ENCODE data around the gene MCRIP1.
"Not testable (repeated sequence)": the region's sequence is repeated elsewhere in the genome, so short reads cannot be mapped to it uniquely, and the experiment has no call there.

Gene MCRIP1

DNA sequence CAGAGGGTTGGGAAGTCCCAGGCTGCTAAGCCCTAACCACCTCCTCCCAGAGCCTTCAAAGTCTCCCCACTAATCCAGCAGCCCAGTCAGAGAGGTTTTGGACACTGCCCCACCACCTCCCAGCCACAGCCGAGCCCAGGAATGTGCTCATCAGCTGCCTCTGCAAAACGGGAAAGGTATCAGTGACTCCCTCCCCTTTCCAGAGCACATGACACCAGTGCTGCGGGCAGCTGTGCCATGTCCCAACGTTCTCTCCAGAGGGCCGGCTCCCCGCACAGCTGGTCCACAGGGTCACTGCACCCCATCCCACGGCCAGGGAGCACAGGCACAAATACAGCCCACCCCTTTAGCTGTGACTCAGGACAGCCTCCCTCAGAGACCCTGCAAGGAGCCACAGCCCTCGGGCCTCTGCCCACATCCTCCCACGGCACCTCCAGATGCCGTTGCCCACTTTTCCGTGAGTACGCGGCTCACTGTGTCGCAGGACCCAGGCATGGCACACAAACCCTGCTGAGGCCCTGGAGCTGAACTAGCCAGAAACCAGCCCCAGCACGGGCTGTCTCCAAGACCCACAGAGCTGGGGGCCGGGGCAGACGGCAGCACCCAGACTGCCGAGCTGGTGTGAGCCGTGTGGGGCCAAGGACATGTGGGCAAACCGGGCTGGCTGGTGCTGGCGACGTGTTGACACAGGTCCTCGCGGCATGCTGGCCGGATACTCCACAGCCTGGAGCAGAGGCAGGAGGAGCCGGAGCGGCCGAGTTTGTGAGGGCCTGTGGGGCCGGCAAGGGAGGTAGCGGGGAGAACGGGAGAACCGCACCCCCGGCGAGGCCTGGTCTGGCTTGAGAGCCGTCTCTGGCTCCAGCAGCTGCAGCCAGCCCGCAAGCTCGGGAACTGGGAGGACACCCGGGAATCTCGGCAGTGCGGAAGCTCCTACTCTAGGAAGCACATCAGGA, 8.0 kb upstream of the MCRIP1 start:
- TF ChIP-seq, protein P1, sequence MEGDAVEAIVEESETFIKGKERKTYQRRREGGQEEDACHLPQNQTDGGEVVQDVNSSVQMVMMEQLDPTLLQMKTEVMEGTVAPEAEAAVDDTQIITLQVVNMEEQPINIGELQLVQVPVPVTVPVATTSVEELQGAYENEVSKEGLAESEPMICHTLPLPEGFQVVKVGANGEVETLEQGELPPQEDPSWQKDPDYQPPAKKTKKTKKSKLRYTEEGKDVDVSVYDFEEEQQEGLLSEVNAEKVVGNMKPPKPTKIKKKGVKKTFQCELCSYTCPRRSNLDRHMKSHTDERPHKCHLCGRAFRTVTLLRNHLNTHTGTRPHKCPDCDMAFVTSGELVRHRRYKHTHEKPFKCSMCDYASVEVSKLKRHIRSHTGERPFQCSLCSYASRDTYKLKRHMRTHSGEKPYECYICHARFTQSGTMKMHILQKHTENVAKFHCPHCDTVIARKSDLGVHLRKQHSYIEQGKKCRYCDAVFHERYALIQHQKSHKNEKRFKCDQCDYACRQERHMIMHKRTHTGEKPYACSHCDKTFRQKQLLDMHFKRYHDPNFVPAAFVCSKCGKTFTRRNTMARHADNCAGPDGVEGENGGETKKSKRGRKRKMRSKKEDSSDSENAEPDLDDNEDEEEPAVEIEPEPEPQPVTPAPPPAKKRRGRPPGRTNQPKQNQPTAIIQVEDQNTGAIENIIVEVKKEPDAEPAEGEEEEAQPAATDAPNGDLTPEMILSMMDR (conservative IDR thresholded peaks at IDR 0.05; ENCODE audit: control insufficient read depth, insufficient read depth, low read depth, low read length), result no peak
- no peak overlapping the region for H3K4me3 ChIP-seq (ENCODE audit: control insufficient read depth, low read depth, low read length)
- DNase-seq (ENCODE audit: low read depth), result no peak

DNA sequence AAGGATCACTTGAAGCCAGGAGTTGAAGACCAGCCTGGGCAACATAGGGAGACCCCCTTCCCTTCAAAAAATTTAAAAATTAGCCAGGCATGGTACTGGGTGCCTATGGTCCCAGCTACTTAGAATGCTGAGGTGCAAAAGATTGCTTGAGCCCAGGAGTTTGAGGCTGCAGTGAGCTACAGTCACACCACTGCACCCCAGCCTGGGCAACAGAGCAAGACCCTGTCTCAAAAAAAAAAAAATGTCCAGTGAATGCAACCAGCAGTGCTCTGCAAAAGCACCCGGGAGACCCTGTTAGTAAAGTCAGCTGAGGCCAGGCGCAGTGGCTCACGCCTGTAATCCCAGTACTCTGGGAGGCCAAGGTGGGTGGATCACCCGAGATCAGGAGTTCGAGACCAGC, 7.0 kb upstream of the MCRIP1 start:
- DNase-seq (ENCODE audit: low read depth); H3K4me3 ChIP-seq (ENCODE audit: control insufficient read depth, low read depth, low read length): not testable (repeated sequence)

DNA sequence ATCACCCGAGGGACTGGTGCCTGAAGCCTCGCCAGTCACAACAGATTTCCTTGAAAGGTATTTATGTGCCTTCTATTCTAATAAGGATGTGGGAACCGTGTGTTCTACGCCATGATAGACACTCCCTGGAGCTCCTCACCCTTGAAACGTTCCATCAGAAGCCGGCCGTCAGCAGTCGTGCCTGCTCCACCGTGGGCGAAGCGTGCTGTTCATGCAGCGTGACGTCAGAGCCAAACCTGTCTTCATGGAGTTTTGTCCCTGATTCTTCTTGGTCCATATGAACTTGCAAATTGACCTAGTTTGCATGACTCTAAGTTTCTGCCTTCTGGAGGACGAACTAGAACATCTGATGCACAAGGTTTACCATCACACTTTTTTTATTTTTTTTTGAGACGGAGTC, 6.2 kb upstream of the MCRIP1 start:
- no peak overlapping the region for H3K4me3 ChIP-seq (ENCODE audit: control insufficient read depth, low read depth, low read length)
- TF ChIP-seq, protein P1 (conservative IDR thresholded peaks at IDR 0.05; ENCODE audit: control insufficient read depth, insufficient read depth, low read depth, low read length), result no peak
- no peak for DNase-seq (ENCODE audit: low read depth)

DNA sequence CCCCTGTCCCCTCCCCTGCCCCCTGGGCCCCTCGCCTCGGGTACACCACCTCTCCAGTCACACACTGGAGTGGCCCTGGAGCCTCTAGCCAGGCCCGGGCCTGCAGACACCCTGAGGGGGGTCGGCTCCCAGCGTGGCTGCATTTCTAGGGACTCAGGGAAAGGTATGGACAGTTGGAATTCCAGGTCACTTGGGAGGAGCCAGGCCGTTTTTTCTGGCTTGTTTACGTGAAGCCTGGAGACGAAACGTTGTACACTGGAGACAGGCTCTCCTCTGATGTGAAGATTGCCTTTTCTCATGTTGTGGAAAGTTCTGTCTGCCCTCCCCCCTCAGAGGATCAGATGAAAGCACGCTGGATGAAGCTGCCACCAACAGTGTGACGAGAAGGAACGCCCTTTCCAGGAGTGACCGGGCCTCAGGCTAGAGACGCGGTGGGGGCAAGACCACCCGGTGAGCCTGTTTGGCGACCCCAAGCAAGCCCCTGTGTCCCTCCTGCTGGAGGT, 5.7 kb upstream of the MCRIP1 start:
- H3K4me3 ChIP-seq (ENCODE audit: control insufficient read depth, low read depth, low read length), result no peak overlapping the region
- TF ChIP-seq, protein P1 (conservative IDR thresholded peaks at IDR 0.05; ENCODE audit: control insufficient read depth, insufficient read depth, low read depth, low read length), result no peak
- DNase-seq (ENCODE audit: low read depth), result no peak

DNA sequence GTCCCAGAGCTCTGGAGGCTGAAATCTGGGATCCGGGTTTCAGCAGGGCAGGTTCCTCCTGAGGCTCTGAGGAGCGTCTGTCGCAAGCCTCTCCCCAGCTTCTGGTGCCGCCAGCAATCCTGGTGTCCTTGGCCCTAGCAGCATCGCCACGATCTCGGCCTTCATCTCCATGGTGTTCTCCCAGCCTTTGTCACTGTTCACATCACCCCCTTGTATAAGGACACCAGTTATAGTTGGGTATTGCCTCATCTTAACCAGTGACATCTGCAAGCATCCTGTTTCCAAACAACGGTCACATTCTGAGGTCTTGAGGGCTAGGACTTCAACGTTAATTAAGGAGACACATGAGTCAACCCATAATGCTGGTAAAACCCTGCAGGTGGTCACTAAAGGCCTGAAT, 4.5 kb upstream of the MCRIP1 start:
- TF ChIP-seq, protein P1 (conservative IDR thresholded peaks at IDR 0.05; ENCODE audit: control insufficient read depth, insufficient read depth, low read depth, low read length), result no peak
- DNase-seq (ENCODE audit: low read depth), result peak; percentile 44
- H3K4me3 ChIP-seq (ENCODE audit: control insufficient read depth, low read depth, low read length), result no peak overlapping the region

DNA sequence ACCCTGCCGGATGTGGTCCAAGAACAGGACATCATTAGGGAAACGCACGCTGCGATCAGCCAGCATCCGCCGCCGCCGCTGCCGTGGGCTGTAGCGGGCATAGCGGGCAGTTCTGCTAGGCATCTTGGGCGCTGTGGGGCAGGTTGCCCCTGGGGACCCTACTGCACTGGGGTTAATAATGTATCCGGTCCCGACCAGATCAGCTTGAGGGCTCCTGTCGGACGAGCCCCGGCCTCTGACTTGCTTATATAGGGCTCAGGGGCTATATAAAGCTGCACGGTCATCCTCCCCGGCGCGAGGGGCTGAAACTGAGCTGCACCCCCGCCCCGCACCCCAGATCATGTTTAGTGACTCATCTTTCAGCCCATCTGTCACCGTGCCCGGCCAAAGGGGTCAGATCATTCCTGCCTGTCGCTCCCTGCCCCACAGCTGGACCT, 1.8 kb upstream of the MCRIP1 start, which contains the start of gene PPP1R27:
Gene PPP1R27 (minus strand): TSS at position 220 of the 437 bp plus-strand sequence. CDS start 97 bp downstream, at position 123.
- TF ChIP-seq, protein P1 (conservative IDR thresholded peaks at IDR 0.05; ENCODE audit: control insufficient read depth, insufficient read depth, low read depth, low read length), result no peak
- peak within 1 kb of the TSS; percentile 68 for H3K4me3 ChIP-seq (ENCODE audit: control insufficient read depth, low read depth, low read length)
- DNase-seq (ENCODE audit: low read depth), result no peak
